GM12878 (cell line): ENCODE results near the gene NINJ1. TPM values are rescaled to one million over a fixed set of nuclear protein-coding genes. Genes with fewer than 3 reads are reported as not detected.

Experiments used
- ATAC-seq: fragments of 200-7000 bp; cut with Tn5 transposase; 3 replicates; pipeline ENCODE4 v1.9.1; 2020; ENCODE audit warnings: mild to moderate bottlenecking, moderate library complexity
- BruUV-seq: library from RNA; stranded (reverse); fragments of 400-500 nt; replicated peaks from 2 replicates; lab custom pipeline; 2021; lab: Mats Ljungman, UMichigan
- CTCF ChIA-PET: fragments of 300-600 bp; sonication (Branson Sonifier 250); formaldehyde crosslinking; extraction: SDS; loops from one replicate; lab custom pipeline; 2021; ENCODE audit warnings: inconsistent platforms; lab: Yijun Ruan, JAX
- POLR2A ChIA-PET: fragments of 350-600 bp; formaldehyde crosslinking; extraction: SDS; loops from one replicate; lab custom pipeline; 2021; ENCODE audit warnings: inconsistent platforms; lab: Charles Lee
- RAD21 ChIA-PET: fragments of 300-600 bp; sonication (Branson Sonifier 250); formaldehyde crosslinking; loops from one replicate; lab custom pipeline; 2023; ENCODE audit warnings: antibody characterized with exemption; ENCODE audit not compliant: unreplicated experiment; lab: Charles Lee
- SMC1A ChIA-PET: fragments of 300-600 bp; sonication (Branson Sonifier 250); formaldehyde crosslinking; loops from one replicate; lab custom pipeline; 2023; ENCODE audit not compliant: unreplicated experiment, uncharacterized antibody; lab: Charles Lee
- DNase-seq: peaks from one replicate; pipeline ENCODE4 v3.0.0-alpha.2; 2011; ENCODE audit warnings: low read depth, low spot score
- FAIRE-seq: peaks from 3 replicates; lab custom pipeline; 2011; peaks lifted over from hg19 to GRCh38; lab: Jason Lieb, UNC
- H2AFZ ChIP-seq: 2 replicates; pipeline ENCODE4 v1.6.0; 2011; ENCODE audit warnings: low read depth, low read length, control low read depth; ENCODE audit not compliant: control insufficient read depth
- H3K27ac ChIP-seq: 2 replicates; pipeline ENCODE4 v1.5.1; 2011; ENCODE audit warnings: control low read depth; ENCODE audit not compliant: control insufficient read depth, insufficient read depth
- H3K27me3 ChIP-seq, 2 experiments: replicated peaks in 1 of 2; 2 replicates each; pipeline versions ENCODE4 v1.6.0 to v1.6.1; 2011; ENCODE audit warnings: low read length in 1 of 2; ENCODE audit not compliant: control insufficient read depth in 2 of 2, insufficient read depth in 2 of 2
- H3K36me3 ChIP-seq, 2 experiments: 2 replicates each; pipeline ENCODE4 v1.5.1; 2011; ENCODE audit warnings: low read length in 1 of 2; ENCODE audit not compliant: control insufficient read depth in 2 of 2, insufficient read depth in 2 of 2
- H3K4me1 ChIP-seq: 2 replicates; pipeline ENCODE4 v1.6.1; 2011; ENCODE audit warnings: mild to moderate bottlenecking, low read length, moderate library complexity, mixed read lengths; ENCODE audit not compliant: control insufficient read depth, insufficient read depth
- H3K4me2 ChIP-seq: 2 replicates; pipeline ENCODE4 v1.6.0; 2011; ENCODE audit warnings: control low read depth; ENCODE audit not compliant: control insufficient read depth, insufficient read depth
- H3K4me3 ChIP-seq: fragments of 200-600 bp; sonication (generic); 2 replicates; pipeline ENCODE4 v1.5.1; 2016
- H3K79me2 ChIP-seq: 2 replicates; pipeline ENCODE4 v1.6.0; 2011; ENCODE audit warnings: low read length; ENCODE audit not compliant: control insufficient read depth, insufficient read depth
- H3K9ac ChIP-seq: 2 replicates; pipeline ENCODE4 v1.8.0; 2011; ENCODE audit warnings: low read length, control low read depth, mixed read lengths; ENCODE audit not compliant: control insufficient read depth, insufficient read depth
- H3K9me3 ChIP-seq: replicated peaks from 3 replicates; pipeline ENCODE4 v1.5.1; 2011; ENCODE audit warnings: mild to moderate bottlenecking, low read length; ENCODE audit not compliant: control insufficient read depth, insufficient read depth
- H4K20me1 ChIP-seq: 2 replicates; pipeline ENCODE4 v1.6.0; 2011; ENCODE audit not compliant: control insufficient read depth, insufficient read depth
- BCL3 ChIP-seq: IDR thresholded peaks from 2 replicates; pipeline ENCODE4 v1.6.1; 2011; ENCODE audit warnings: borderline replicate concordance, low read depth, mild to moderate bottlenecking, moderate library complexity, low read length; ENCODE audit not compliant: insufficient read depth, poor library complexity, severe bottlenecking
- CBX3 ChIP-seq: fragments of 200-600 bp; sonication (generic); IDR thresholded peaks from 2 replicates; pipeline ENCODE4 v1.6.1; 2016; ENCODE audit warnings: low read depth, borderline replicate concordance
- CHD2 ChIP-seq: IDR thresholded peaks from 2 replicates; pipeline ENCODE4 v1.6.1; 2011; ENCODE audit warnings: low read depth, low read length, improper control_type of control experiment, borderline replicate concordance
- EED ChIP-seq: sonication (generic); IDR thresholded peaks from 2 replicates; pipeline ENCODE4 v1.6.1; 2016; ENCODE audit warnings: antibody characterized with exemption, low read depth
- ELK1 ChIP-seq: IDR thresholded peaks from 2 replicates; pipeline ENCODE4 v1.6.1; 2012; ENCODE audit warnings: low read depth, low read length, improper control_type of control experiment
- ETV6 ChIP-seq, 2 experiments: fragments of 450-650 bp in 1 of 2; IDR thresholded peaks in 1 of 2; conservative IDR thresholded peaks in 1 of 2; 2 replicates each; pipeline ENCODE4 v1.6.1; 2014; ENCODE audit warnings: antibody characterized with exemption in 1 of 2, borderline replicate concordance in 1 of 2, low read depth in 1 of 2, mild to moderate bottlenecking in 1 of 2, moderate library complexity in 1 of 2
- FOXM1 ChIP-seq: IDR thresholded peaks from 2 replicates; pipeline ENCODE4 v1.6.1; 2012; ENCODE audit warnings: low read depth, mild to moderate bottlenecking, inconsistent platforms, low read length, moderate library complexity
- MTA2 ChIP-seq: fragments of 450-650 bp; IDR thresholded peaks from 2 replicates; pipeline ENCODE4 v1.6.1; 2016; ENCODE audit warnings: low read depth, mild to moderate bottlenecking, moderate library complexity
- NR2C1 ChIP-seq: fragments of 450-650 bp; IDR thresholded peaks from 2 replicates; pipeline ENCODE4 v1.6.1; 2017; ENCODE audit warnings: antibody characterized with exemption, mild to moderate bottlenecking, moderate library complexity
- RFX5 ChIP-seq: IDR thresholded peaks from 2 replicates; pipeline ENCODE4 v1.6.1; 2011; ENCODE audit warnings: low read depth, low read length, improper control_type of control experiment
- SIN3A ChIP-seq: IDR thresholded peaks from 2 replicates; pipeline ENCODE4 v1.6.1; 2012; ENCODE audit warnings: low read depth, low read length, improper control_type of control experiment
- SREBF2 ChIP-seq: IDR thresholded peaks from 2 replicates; pipeline ENCODE4 v1.6.1; 2012; ENCODE audit warnings: mild to moderate bottlenecking, low read length
- STAT1 ChIP-seq: fragments of 450-650 bp; conservative IDR thresholded peaks from 2 replicates; pipeline ENCODE4 v1.6.1; 2014; ENCODE audit warnings: antibody characterized with exemption, mild to moderate bottlenecking
- TCF12 ChIP-seq: IDR thresholded peaks from 2 replicates; pipeline ENCODE4 v1.6.1; 2011; ENCODE audit warnings: low read depth, mild to moderate bottlenecking, low read length
- YBX1 ChIP-seq: fragments of 450-650 bp; IDR thresholded peaks from 2 replicates; pipeline ENCODE4 v1.6.1; 2016; ENCODE audit warnings: antibody characterized with exemption
- ZSCAN29 ChIP-seq: fragments of 450-650 bp; IDR thresholded peaks from 2 replicates; pipeline ENCODE4 v1.6.1; 2017; ENCODE audit warnings: mild to moderate bottlenecking, moderate library complexity
- WGBS: methylation state at CpG from one replicate; pipeline ENCODE4 v1.1.6; 2016; ENCODE audit warnings: low lambda C conversion rate; ENCODE audit not compliant: insufficient replicate concordance, insufficient coverage; ENCODE audit errors: missing lambda C conversion rate; 5-methylcytosine and 5-hydroxymethylcytosine counted together
- in situ Hi-C: fragments of 300-500 bp; cut with MboI; formaldehyde crosslinking; loops from 9 replicates; pipeline ENCODE4 v1.14.3; 2018; ENCODE audit warnings: mixed read lengths
- intact Hi-C: fragments of 100-400 bp; cut with micrococcal nuclease; formaldehyde crosslinking; loops from one replicate; pipeline ENCODE4 v1.14.2; 2022; ENCODE audit not compliant: unreplicated experiment
- polyA plus RNA-seq, 11 experiments: library from polyadenylated mRNA; depleted of rRNA in 4 of 11; unstranded in 6 of 11; stranded (reverse) in 5 of 11; fragments of >200 nt; fragmentation: Nextera tagmentation in 4 of 11; fragmentation: Illumina TruSeq in 1 of 11; extraction: Ambion mirVana in 4 of 11; extraction: Trizol in 1 of 11; gene quantifications; 1 replicate in 1 of 11; 2 replicates in 10 of 11; pipeline versions ENCODE4 v1.2.1 to v1.2.3, GENCODE V29; 2011 to 2016; ENCODE audit warnings: inconsistent platforms in 2 of 11, missing spikeins in 2 of 11, low read depth in 1 of 11
- total RNA-seq, 4 experiments: library from RNA; depleted of rRNA in 3 of 4; stranded (reverse); fragments of >200 nt in 3 of 4; fragmentation: Illumina TruSeq in 1 of 4; extraction: Trizol in 1 of 4; gene quantifications; 2 replicates each; pipeline versions ENCODE4 v1.2.1 to v1.2.3, GENCODE V29; 2013 to 2021
- TF ChIP-seq, protein P1 (sequence below): fragments of 150-350 bp; IDR thresholded peaks from 2 replicates; pipeline ENCODE4 v1.6.1; 2014; ENCODE audit warnings: mild to moderate bottlenecking, low read depth, low read length

NINJ1 gene
- total and polyA plus RNA-seq, 10 of the 15 experiments (the other 5 are each of a cell fraction or from before 2014, with no cell fraction given), result 0.64 to 33.5 (median 17.1) TPM

DNA sequence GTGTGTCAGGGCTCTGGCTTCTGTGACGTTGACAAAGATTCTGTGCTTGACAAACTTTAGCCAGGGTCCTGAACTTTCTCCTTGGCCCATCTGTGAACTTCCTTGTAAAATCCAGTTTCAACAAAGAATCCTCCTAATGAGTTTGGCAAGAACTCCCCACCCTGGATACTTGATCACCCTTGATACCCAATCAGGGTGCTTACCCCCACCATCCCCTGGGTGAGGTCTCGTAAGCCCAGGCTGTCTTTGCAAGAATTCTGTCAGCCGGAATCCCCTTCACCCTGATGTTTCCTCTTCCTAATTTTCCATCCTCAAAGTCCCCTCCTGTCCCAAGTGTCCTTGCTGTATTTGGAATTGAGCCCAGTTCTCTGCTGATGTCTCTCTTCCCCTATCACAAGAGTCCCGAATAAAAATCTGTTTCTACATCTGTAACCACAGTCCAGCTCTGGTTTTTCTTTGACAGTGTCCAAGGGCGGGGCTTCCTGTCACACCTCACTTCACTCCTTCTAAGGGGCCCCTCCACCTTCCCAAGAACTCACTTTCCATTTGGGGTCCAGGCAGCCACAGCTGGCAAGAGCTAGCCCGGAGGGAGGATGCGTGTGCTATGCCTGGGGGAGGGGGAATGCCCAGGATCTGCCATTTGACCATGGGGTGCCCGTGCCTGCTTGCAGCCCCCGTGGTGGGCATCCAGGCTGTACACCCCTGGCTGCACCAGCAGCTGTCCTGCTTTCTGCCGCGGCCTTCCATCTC, 40.7 kb downstream of the NINJ1 start (continued):
- no peak for TF ChIP-seq FOXM1
- TF ChIP-seq CHD2, result no peak
- TF ChIP-seq YBX1, result no peak
- TF ChIP-seq SIN3A, result no peak
- TF ChIP-seq CBX3, result no peak

GRCh38 chr9:93092251-93092991, 41.6 kb downstream of the NINJ1 start:
- no peaks in the 10 kb centered on the region; a peak in 1 of 4 replicates for H3K36me3 ChIP-seq
- no peak overlapping the region for H2AFZ ChIP-seq
- ChIA-PET SMC1A (interaction anchor here (0.6 to 3.1 kb wide), 5 partner anchors 28 to 402 kb away, joined by 3 to 14 read pairs (median 3); no protein-coding TSS in a partner anchor), RAD21 (interaction anchor here (0.5 to 2.6 kb wide), 4 partner anchors 28 to 135 kb away, joined by 3 to 13 read pairs (median 6); no protein-coding TSS in a partner anchor), POLR2A (interaction anchor here (0.7 to 3.3 kb wide), 7 partner anchors 10 to 35 kb away, joined by 3 to 13 read pairs (median 3); no protein-coding TSS in a partner anchor), CTCF (interaction anchor here (1.1 to 1.9 kb wide), 3 partner anchors 16 to 106 kb away, joined by 3 to 10 read pairs (median 4); no protein-coding TSS in a partner anchor)
- FAIRE-seq, result no peak
- no peak for ATAC-seq
- intact Hi-C loops (loop anchor here (5.0 kb wide), 1 partner anchor 90 kb away; no protein-coding TSS in a partner anchor), in situ Hi-C loops (no loop called here)
- peaks cover 7% of the 10 kb centered on the region for H3K79me2 ChIP-seq
- no peaks in the 10 kb centered on the region for H4K20me1 ChIP-seq
- H3K4me2 ChIP-seq, result peak overlapping the region; percentile 95
- H3K4me3 ChIP-seq, result no peak overlapping the region
- BruUV-seq, result no TSS peak
- peaks cover 9% of the 10 kb centered on the region for H3K9me3 ChIP-seq
- H3K9ac ChIP-seq, result peak overlapping the region; percentile 57; the same call in 1 of the 2 replicates
- no peak for DNase-seq
- peaks cover 48% of the 10 kb centered on the region for H3K4me1 ChIP-seq
- peak overlapping the region; percentile 99 for H3K27ac ChIP-seq
- 87% methylated on average over 7 of the region's 7 CpGs for WGBS
- H3K27me3 ChIP-seq, result no peaks in the 10 kb centered on the region
- TF ChIP-seq NR2C1 (no peak), ZSCAN29 (no peak), CBX3 (no peak), MTA2 (no peak), ETV6 (conservative IDR thresholded peaks at IDR 0.05 in 1 of 2, IDR thresholded peaks at IDR 0.05 in 1 of 2; ENCODE audit: borderline replicate concordance in 1 of 2, low read depth in 1 of 2) (no peak), EED (no peak), STAT1 (no peak), TCF12 (no peak), RFX5 (no peak), BCL3 (no peak), SREBF2 (no peak), ELK1 (no peak)
- TF ChIP-seq, protein P1, sequence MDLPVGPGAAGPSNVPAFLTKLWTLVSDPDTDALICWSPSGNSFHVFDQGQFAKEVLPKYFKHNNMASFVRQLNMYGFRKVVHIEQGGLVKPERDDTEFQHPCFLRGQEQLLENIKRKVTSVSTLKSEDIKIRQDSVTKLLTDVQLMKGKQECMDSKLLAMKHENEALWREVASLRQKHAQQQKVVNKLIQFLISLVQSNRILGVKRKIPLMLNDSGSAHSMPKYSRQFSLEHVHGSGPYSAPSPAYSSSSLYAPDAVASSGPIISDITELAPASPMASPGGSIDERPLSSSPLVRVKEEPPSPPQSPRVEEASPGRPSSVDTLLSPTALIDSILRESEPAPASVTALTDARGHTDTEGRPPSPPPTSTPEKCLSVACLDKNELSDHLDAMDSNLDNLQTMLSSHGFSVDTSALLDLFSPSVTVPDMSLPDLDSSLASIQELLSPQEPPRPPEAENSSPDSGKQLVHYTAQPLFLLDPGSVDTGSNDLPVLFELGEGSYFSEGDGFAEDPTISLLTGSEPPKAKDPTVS, result no peak
